ENCODE data around the gene IQSEC2. TPM values are rescaled to one million over a fixed set of nuclear protein-coding genes. Genes with fewer than 3 reads are reported as not detected.

Gene IQSEC2
- total RNA-seq, 2 experiments from 2014 or later: 0.21 TPM

Other genes with a start within 250 kb of the IQSEC2 start
- under 1 TPM in 1 of 2 experiments, not detected in 1; 0.14 TPM for gene GPR173, start 232.8 kb downstream of the IQSEC2 start, total RNA-seq
- 10 to 100 TPM; 56.7 to 73.3 TPM for gene TSPYL2, start 199.2 kb downstream of the IQSEC2 start, total RNA-seq
- 10 to 100 TPM; 10.3 to 12.3 TPM for gene KANTR, start 187.4 kb downstream of the IQSEC2 start, total RNA-seq
- gene KDM5C, start 56.4 kb downstream of the IQSEC2 start, total RNA-seq: 10 to 100 TPM; 84.6 to 96.5 TPM
- gene SMC1A, start 141.1 kb upstream of the IQSEC2 start, total RNA-seq: 100 to 1,000 TPM; 155 to 190 TPM
- gene RIBC1, start 141.3 kb upstream of the IQSEC2 start, total RNA-seq: under 1 TPM; 0.46 to 0.95 TPM
- 10 to 100 TPM; 89.0 to 92.7 TPM for gene HSD17B10, start 152.8 kb upstream of the IQSEC2 start, total RNA-seq

Measured in activated CD4-positive, alpha-beta T cell treated with anti-CD3 and anti-CD28 coated beads for 36 hours (primary cell).